22Rv1 (cell line): ENCODE results near the gene KATNB1.

ENCODE experiments used
- H3K27ac ChIP-seq: fragments of 450-650 bp; 2 replicates; pipeline ENCODE4 v1.5.1; 2017
- ZFX ChIP-seq: fragments of 450-650 bp; IDR thresholded peaks from 2 replicates; pipeline ENCODE4 v1.6.1; 2017; ENCODE audit warnings: antibody characterized with exemption, borderline replicate concordance
- TF ChIP-seq, protein P1 (sequence below): fragments of 450-650 bp; IDR thresholded peaks from 2 replicates; pipeline ENCODE4 v1.5.1; 2017; ENCODE audit warnings: mild to moderate bottlenecking

The KATNB1 gene

DNA sequence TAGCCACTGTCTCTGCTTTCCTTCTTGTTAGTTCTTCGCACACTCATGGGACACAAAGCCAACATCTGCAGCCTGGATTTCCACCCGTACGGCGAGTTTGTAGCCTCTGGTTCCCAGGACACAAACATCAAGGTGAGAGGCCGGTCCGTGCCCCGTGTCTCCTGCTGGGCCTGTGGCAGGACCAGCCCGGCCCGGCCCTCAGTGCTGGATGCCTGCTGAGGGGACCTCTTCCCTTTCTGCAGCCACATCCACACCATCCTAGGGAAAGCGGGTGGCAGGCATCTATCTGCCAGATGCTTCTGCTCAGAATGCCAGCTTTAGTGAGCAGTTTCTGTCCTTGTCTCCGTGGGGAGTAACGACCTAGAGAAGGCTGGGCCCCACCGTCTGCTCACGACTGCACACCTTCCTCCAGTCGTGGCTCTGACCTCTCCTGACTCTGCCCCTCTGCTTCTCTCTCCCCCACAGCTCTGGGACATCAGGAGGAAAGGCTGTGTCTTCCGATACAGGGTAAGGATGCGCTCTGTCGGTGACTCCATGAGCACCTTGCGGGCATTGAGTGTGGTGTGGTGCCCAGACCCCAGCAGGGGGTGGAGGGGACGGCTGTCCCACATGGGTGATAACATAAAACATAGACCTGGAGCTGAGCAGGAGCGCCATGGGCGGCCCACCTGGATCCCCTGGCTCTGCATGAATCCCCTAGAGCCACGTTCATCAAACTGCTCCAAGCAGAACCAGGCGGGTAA is 15.4 kb downstream of the KATNB1 start:
- TF ChIP-seq, protein P1, sequence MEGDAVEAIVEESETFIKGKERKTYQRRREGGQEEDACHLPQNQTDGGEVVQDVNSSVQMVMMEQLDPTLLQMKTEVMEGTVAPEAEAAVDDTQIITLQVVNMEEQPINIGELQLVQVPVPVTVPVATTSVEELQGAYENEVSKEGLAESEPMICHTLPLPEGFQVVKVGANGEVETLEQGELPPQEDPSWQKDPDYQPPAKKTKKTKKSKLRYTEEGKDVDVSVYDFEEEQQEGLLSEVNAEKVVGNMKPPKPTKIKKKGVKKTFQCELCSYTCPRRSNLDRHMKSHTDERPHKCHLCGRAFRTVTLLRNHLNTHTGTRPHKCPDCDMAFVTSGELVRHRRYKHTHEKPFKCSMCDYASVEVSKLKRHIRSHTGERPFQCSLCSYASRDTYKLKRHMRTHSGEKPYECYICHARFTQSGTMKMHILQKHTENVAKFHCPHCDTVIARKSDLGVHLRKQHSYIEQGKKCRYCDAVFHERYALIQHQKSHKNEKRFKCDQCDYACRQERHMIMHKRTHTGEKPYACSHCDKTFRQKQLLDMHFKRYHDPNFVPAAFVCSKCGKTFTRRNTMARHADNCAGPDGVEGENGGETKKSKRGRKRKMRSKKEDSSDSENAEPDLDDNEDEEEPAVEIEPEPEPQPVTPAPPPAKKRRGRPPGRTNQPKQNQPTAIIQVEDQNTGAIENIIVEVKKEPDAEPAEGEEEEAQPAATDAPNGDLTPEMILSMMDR, result no peak
- TF ChIP-seq ZFX, result no peak
- H3K27ac ChIP-seq, result no peak overlapping the region

DNA sequence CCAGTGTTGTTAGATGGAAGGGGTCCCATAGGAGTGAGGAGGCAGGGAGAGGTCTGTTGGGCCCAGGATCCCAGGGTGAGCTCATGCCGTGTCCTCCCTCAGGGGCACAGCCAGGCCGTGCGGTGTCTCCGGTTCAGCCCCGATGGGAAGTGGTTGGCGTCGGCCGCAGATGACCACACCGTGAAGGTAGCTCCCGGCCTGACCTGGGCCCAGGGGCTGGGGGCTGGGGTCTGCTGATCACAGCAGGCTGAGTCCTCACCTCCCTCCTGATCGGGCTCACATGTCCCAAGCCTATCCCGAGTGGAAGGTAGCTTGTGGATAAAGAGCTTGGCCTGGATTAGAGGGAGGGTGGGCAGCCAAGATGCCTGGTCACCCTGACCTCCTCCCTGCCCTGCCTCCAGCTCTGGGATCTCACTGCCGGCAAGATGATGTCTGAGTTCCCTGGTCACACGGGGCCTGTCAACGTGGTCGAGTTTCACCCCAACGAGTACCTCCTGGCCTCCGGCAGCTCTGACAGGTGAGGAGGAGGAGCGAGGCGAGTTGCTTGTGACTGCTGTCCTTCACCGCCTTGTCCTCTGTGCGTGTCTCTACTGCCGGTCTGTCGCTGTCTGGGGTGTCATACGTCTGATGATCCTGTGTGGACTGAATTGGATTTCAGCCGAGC is 16.1 kb downstream of the KATNB1 start:
- TF ChIP-seq, protein P1, result no peak
- no peak for TF ChIP-seq ZFX
- no peak overlapping the region for H3K27ac ChIP-seq

DNA sequence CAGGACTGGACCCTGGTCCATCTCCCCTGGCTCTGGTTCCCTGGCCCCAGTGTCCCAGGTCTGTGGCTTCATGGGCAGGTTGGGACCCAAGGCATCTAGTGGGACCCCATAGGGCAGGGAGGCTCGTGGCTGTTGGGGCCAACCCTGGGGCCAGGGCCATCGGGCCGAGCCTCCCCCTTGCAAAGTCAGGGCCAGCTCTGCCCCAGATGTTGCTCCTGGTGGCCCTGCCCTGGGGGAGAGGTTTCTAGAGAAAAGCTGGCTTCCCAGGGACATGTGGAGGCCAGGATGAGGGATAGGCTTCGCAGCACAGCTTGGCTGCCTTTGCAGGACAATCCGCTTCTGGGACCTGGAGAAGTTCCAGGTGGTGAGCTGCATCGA is 16.6 kb downstream of the KATNB1 start:
- no peak overlapping the region for H3K27ac ChIP-seq
- no peak for TF ChIP-seq ZFX
- TF ChIP-seq, protein P1, result no peak

DNA sequence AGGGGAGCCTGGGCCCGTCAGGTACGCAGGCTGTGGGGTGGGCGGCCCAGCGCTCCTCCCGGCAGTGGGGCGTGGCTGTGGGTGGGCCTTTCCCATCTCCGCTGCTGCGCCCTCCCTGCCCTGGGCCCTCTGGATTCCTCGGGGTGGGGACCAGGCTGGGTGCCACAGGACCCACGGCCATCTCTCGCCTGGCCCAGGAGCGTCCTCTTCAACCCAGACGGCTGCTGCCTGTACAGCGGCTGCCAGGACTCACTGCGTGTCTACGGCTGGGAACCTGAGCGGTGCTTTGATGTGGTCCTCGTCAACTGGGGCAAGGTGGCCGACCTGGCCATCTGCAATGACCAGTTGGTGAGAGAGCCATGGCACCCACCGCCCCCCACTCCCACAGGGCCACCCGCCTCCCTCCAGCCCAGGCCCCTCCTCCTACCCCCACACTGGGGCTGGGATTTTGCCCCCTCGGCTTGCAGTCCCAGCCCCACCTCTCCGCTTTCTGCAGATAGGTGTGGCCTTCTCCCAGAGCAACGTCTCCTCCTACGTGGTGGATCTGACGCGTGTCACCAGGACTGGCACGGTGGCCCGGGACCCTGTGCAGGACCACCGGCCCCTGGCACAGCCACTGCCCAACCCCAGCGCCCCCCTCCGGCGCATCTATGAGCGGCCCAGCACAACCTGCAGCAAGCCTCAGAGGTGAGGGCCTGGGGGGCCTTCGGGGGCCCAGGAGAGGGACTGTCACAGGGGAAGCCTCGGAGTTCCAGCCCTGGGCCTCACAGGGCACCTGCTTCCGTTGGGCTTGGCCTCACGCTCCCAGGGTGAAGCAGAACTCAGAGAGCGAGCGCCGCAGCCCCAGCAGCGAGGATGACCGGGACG is 17.2 kb downstream of the KATNB1 start:
- TF ChIP-seq, protein P1, result no peak
- no peak for TF ChIP-seq ZFX
- H3K27ac ChIP-seq, result no peak overlapping the region

DNA sequence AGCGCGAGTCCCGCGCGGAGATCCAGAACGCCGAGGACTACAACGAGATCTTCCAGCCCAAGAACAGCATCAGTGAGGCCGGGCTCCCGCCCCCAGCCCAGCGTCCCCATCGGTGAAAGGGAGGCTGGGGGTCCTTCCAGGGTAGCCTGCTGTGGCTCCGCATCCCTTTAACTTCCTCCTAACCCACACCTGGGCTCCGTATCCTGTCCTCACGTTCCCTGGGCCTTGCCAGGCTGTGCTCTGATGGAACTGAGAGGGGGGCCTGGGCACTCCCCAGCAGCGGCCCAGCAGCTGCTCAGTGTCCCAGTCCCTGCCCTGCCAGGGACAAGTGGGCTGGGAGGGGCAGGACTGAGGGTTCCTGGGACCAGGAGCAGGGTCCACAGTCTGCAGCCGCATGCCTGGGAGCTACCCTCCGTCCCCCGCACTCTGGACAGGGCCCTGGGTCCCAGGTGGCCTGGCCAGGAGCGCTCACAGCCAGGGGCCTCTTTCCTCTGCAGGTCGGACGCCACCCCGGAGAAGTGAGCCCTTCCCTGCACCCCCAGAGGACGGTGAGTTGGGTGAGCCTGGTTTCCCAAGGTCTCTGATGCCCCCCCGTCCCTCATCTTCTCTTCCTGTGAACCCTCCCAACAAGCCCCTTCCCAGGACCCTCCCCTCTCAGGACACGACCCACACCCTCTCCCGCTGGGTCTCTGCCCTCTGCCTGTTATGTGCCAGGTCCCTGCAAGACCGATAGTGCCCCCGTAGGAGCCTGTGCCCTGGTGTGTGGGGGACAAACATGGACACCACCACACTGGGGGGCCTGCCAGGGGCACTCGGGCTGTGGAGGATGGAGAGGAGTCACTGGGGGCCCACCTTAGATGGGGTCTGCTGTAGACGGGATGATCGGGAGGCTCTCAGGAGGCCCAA is 18.1 kb downstream of the KATNB1 start:
- TF ChIP-seq, protein P1, result no peak
- no peak for TF ChIP-seq ZFX
- H3K27ac ChIP-seq, result no peak overlapping the region

DNA sequence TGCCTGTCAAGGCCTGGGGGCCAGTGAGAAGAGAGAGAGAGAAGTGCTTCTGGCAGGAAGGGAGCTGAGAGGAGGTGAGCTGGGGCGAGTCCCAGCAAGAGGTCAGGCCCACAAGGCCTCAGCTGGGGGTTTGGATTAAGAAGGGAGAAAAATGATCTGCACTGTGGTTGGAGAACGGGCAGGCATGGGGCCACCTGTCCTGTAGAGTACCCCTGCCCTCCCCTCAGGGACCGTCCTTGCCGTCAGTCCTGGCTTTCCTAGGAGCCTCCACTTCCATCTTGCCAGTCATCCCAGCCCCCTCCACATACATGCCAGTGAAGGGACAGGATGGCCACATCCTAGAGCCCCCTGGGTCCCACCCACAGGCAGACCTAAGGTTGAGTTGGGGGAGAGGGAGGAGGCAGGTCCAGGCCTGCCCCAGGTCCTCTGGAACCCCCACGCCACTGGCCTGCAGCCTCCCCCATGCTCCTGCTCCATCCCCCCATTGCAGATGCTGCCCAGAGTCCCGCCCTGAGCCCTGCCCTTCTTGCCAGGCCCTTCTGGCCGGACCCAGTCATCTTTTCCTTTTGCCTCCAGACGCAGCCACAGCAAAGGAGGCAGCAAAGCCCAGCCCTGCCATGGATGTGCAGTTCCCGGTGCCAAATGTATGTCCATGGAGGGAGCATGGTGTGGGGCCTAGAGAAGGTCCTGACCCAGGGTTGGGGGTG is 18.9 kb downstream of the KATNB1 start:
- no peak overlapping the region for H3K27ac ChIP-seq
- no peak for TF ChIP-seq ZFX
- TF ChIP-seq, protein P1, result no peak
